MCF 10A (cell line): ENCODE results near the gene U2AF2. TPM values are rescaled to one million over a fixed set of nuclear protein-coding genes. Genes with fewer than 3 reads are reported as not detected.

Source experiments
- BruUV-seq: library from RNA; stranded (reverse); fragments of 400-500 nt; replicated peaks from 2 replicates; lab custom pipeline; 2021; lab: Mats Ljungman, UMichigan
- CTCF ChIA-PET: fragments of 300-600 bp; sonication (Branson Sonifier 250); formaldehyde crosslinking; extraction: SDS; loops from one replicate; lab custom pipeline; 2021; ENCODE audit warnings: antibody characterized with exemption, inconsistent platforms; lab: Yijun Ruan, JAX
- POLR2A ChIA-PET: fragments of 300-600, 350-650 bp; sonication (Branson Sonifier 250); formaldehyde crosslinking; extraction: SDS; loops from one replicate; lab custom pipeline; 2020; ENCODE audit warnings: antibody characterized with exemption, inconsistent platforms; lab: Yijun Ruan, JAX
- DNase-seq: peaks from one replicate; pipeline ENCODE4 v3.0.0-alpha.2; 2018; ENCODE audit not compliant: unreplicated experiment
- H3K27ac Mint-ChIP-seq: one replicate; pipeline ENCODE4 v1.8.0; 2022; ENCODE audit warnings: mild to moderate bottlenecking, low read depth, mixed read lengths; ENCODE audit not compliant: unreplicated experiment
- H3K27me3 Mint-ChIP-seq: one replicate; pipeline ENCODE4 v1.8.0; 2022; ENCODE audit warnings: mixed read lengths; ENCODE audit not compliant: insufficient read depth, unreplicated experiment
- H3K36me3 Mint-ChIP-seq: one replicate; pipeline ENCODE4 v1.8.0; 2022; ENCODE audit warnings: mild to moderate bottlenecking, moderate library complexity, mixed read lengths; ENCODE audit not compliant: insufficient read depth, unreplicated experiment
- H3K4me1 Mint-ChIP-seq: one replicate; pipeline ENCODE4 v1.8.0; 2022; ENCODE audit warnings: mixed read lengths; ENCODE audit not compliant: insufficient read depth, unreplicated experiment
- H3K4me3 Mint-ChIP-seq: one replicate; pipeline ENCODE4 v1.8.0; 2022; ENCODE audit warnings: mild to moderate bottlenecking, moderate library complexity, mixed read lengths; ENCODE audit not compliant: unreplicated experiment
- H3K9me3 Mint-ChIP-seq: one replicate; pipeline ENCODE4 v1.8.0; 2022; ENCODE audit warnings: mixed read lengths; ENCODE audit not compliant: unreplicated experiment
- intact Hi-C: fragments of 100-400 bp; cut with micrococcal nuclease; formaldehyde crosslinking; loops from 2 replicates; pipeline ENCODE4 v1.14.1; 2022
- total RNA-seq: library from RNA; stranded (reverse); gene quantifications from 2 replicates; pipeline ENCODE4 v1.2.3, GENCODE V29; 2022
- TF ChIP-seq, protein P1 (sequence below): fragments of 200-600 bp; IDR thresholded peaks from one replicate; pipeline ENCODE4 v1.8.0; 2022; ENCODE audit warnings: antibody characterized with exemption, mild to moderate bottlenecking; ENCODE audit not compliant: unreplicated experiment

The U2AF2 gene
- total RNA-seq, 1 experiment from 2014 or later, result 280 TPM

DNA sequence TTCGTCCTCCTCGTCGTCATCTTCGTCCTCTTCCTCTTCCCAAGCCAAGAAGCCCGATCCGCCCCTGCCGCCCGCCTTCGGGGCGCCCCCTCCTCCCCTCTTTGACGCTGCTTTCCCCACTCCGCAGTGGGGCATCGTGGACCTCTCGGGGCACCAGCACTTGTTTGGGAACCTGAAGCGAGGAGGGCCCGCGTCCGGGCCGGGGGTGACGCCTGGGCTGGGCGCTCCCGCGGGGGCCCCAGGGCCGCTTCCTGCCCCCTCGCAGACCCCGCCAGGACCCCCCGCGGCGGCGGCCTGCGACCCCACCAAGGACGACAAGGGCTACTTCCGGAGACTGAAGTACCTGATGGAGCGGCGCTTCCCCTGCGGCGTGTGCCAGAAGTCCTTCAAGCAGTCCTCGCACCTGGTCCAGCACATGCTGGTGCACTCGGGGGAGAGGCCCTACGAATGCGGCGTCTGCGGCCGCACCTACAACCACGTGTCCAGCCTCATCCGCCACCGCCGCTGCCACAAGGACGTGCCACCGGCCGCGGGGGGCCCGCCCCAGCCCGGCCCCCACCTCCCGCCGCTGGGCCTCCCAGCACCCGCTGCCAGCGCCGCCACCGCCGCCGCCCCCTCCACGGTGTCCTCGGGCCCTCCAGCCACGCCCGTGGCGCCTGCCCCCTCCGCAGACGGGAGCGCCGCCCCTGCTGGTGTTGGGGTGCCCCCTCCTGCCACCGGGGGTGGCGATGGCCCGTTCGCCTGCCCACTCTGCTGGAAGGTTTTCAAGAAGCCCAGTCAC lies 40.7 kb upstream of the U2AF2 start:
- TF ChIP-seq, protein P1, sequence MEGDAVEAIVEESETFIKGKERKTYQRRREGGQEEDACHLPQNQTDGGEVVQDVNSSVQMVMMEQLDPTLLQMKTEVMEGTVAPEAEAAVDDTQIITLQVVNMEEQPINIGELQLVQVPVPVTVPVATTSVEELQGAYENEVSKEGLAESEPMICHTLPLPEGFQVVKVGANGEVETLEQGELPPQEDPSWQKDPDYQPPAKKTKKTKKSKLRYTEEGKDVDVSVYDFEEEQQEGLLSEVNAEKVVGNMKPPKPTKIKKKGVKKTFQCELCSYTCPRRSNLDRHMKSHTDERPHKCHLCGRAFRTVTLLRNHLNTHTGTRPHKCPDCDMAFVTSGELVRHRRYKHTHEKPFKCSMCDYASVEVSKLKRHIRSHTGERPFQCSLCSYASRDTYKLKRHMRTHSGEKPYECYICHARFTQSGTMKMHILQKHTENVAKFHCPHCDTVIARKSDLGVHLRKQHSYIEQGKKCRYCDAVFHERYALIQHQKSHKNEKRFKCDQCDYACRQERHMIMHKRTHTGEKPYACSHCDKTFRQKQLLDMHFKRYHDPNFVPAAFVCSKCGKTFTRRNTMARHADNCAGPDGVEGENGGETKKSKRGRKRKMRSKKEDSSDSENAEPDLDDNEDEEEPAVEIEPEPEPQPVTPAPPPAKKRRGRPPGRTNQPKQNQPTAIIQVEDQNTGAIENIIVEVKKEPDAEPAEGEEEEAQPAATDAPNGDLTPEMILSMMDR, result no peak
- no TSS peak for BruUV-seq
- ChIA-PET POLR2A (no interaction called here), CTCF (no interaction called here)
- Mint-ChIP-seq H3K4me3 (no peak overlapping the region), H3K9me3 (no peaks in the 10 kb centered on the region), H3K4me1 (no peaks in the 10 kb centered on the region), H3K27ac (no peak overlapping the region), H3K36me3 (peaks cover 20% of the 10 kb centered on the region), H3K27me3 (no peaks in the 10 kb centered on the region)
- DNase-seq, result no peak
- intact Hi-C loops, result no loop called here

DNA sequence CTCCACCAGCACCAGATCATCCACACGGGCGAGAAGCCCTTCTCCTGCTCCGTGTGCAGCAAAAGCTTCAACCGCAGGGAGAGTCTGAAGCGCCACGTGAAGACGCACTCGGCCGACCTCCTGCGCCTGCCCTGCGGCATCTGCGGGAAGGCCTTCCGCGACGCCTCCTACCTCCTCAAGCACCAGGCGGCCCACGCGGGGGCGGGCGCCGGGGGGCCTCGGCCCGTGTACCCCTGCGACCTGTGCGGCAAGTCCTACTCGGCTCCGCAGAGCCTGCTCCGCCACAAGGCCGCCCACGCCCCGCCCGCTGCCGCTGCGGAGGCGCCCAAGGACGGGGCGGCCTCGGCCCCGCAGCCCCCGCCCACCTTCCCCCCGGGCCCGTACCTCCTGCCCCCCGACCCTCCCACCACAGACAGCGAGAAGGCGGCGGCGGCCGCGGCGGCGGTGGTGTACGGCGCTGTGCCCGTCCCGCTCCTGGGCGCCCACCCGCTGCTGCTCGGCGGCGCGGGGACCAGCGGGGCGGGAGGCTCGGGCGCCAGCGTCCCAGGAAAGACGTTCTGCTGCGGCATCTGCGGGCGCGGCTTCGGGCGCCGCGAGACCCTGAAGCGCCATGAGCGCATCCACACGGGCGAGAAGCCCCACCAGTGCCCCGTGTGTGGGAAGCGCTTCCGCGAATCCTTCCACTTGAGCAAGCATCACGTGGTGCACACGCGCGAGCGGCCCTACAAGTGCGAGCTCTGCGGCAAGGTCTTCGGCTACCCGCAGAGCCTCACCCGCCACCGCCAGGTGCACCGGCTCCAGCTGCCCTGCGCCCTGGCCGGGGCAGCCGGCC lies 39.9 kb upstream of the U2AF2 start:
- Mint-ChIP-seq H3K27me3 (no peaks in the 10 kb centered on the region), H3K4me3 (no peak overlapping the region), H3K9me3 (no peaks in the 10 kb centered on the region), H3K36me3 (peaks cover 28% of the 10 kb centered on the region), H3K4me1 (no peaks in the 10 kb centered on the region), H3K27ac (no peak overlapping the region)
- CTCF ChIA-PET, result no interaction called here
- POLR2A ChIA-PET, result no interaction called here
- no peak for DNase-seq
- BruUV-seq, result no TSS peak
- intact Hi-C loops, result no loop called here
- TF ChIP-seq, protein P1, result no peak

DNA sequence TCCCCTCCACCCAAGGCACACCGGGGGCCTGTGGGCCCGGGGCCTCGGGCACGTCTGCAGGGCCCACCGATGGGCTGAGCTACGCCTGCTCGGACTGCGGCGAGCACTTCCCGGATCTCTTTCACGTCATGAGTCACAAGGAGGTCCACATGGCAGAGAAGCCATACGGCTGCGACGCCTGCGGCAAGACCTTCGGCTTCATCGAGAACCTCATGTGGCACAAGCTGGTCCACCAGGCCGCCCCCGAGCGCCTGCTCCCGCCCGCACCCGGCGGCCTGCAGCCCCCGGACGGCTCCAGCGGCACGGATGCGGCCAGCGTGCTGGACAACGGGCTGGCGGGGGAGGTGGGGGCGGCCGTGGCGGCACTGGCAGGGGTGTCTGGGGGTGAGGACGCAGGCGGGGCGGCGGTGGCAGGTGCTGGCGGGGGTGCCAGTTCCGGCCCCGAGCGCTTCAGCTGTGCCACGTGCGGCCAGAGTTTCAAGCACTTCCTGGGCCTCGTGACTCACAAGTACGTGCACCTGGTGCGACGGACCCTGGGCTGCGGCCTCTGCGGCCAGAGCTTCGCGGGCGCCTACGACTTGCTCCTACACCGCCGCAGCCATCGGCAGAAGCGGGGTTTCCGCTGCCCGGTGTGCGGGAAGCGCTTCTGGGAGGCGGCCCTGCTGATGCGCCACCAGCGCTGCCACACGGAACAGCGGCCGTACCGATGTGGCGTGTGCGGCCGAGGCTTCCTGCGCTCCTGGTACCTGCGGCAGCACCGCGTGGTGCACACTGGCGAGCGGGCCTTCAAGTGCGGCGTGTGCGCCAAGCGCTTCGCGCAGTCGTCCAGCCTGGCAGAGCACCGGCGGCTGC lies 39.1 kb upstream of the U2AF2 start:
- Mint-ChIP-seq H3K36me3 (peaks cover 37% of the 10 kb centered on the region), H3K27me3 (no peaks in the 10 kb centered on the region), H3K4me3 (no peak overlapping the region), H3K27ac (no peak overlapping the region), H3K9me3 (no peaks in the 10 kb centered on the region), H3K4me1 (no peaks in the 10 kb centered on the region)
- no TSS peak for BruUV-seq
- TF ChIP-seq, protein P1, result no peak
- ChIA-PET POLR2A (interaction anchor here (0.7 kb wide), 1 partner anchor 14 kb away, joined by 3 read pairs; no protein-coding TSS in a partner anchor), CTCF (no interaction called here)
- intact Hi-C loops, result no loop called here
- no peak for DNase-seq
